ENCODE measurements around the gene ZNF541.

The ZNF541 gene, protein sequence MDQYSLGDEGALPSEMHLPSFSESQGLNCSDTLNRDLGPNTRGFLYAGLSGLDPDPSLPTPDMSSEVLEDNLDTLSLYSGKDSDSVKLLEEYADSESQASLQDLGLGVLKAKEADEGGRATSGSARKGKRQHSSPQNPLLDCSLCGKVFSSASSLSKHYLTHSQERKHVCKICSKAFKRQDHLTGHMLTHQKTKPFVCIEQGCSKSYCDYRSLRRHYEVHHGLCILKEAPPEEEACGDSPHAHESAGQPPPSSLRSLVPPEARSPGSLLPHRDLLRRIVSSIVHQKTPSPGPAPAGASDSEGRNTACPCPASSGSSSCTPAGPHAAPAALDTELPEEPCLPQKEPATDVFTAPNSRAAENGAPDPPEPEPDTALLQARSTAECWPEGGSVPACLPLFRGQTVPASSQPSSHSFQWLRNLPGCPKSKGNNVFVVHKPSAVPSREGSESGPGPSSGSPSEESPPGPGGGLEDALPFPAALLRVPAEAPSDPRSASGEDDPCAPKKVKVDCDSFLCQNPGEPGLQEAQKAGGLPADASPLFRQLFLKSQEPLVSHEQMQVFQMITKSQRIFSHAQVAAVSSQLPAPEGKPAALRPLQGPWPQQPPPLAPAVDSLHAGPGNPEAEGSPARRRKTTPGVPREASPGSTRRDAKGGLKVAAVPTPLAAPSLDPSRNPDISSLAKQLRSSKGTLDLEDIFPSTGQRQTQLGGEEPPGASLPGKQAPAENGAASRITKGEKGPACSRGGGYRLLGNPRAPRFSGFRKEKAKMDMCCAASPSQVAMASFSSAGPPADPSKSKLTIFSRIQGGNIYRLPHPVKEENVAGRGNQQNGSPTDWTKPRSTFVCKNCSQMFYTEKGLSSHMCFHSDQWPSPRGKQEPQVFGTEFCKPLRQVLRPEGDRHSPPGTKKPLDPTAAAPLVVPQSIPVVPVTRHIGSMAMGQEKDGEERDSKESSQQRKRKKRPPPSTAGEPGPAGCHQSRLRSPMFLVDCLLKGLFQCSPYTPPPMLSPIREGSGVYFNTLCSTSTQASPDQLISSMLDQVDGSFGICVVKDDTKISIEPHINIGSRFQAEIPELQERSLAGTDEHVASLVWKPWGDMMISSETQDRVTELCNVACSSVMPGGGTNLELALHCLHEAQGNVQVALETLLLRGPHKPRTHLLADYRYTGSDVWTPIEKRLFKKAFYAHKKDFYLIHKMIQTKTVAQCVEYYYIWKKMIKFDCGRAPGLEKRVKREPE (N-terminal part only)

DNA sequence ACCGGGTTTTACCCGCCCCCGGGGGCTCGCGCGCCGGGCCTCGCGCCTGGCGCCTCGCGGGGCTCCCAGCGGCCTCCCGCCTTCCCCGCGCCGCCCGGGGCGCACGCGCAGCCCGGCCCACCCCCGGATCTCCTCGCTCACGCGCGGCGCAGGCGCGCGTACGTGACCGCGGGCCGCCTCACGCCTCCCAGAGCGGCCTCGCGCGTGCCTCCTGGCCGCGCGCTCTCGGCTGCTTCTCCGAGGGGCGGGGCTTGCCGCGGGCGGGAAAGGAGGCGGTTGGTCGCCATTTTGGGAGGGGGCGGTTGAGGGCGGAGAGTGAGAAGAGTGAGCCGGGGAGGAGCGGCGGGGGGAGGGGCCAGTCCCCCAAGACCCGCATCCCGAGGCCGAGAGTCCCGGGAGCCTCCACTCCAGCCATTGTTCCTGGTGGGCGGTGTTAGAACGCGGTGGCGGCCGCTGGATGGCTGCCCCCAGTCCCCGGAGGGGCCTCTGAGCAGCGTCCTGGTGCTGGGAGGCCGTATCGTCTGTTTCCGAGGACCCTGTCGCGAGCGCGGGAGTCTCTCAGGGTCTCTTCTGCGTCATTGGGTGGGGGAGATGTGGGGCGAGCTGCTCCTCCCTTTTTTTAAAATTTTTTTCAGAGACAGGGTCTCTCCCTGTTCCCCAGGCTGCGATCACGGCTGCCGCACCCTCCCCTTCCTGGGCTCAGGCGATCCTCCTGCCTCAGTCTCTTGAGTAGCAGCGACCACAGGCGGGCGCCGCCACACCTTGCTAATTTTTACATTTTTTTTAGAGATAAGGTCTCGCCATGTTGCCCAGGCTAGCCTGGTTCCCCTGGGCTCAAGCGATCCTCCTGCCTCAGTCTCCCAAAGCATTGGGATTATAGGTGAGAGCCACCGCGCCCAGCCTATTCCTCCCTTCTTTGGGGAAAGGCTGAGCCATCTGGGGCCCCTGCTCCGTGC, at the start of gene ZNF541:
Gene ZNF541, minus strand, starts transcription at position 78 of the 956 bp plus-strand sequence. CDS start 17,292 bp downstream, outside the sequence.
- H3K9me3 Mint-ChIP-seq = no peaks in the 10 kb centered on the region
- H3K27me3 Mint-ChIP-seq = peaks cover 44% of the 10 kb centered on the region
- H3K27ac Mint-ChIP-seq = no peak within 1 kb of the TSS
- H3K36me3 Mint-ChIP-seq = peaks cover 1% of the 10 kb centered on the region
- CTCF ChIA-PET = no interaction called here
- peak; percentile 84 for DNase-seq
- H3K4me3 Mint-ChIP-seq = peak within 1 kb of the TSS; percentile 28
- peaks cover 44% of the 10 kb centered on the region for H3K4me1 Mint-ChIP-seq

DNA sequence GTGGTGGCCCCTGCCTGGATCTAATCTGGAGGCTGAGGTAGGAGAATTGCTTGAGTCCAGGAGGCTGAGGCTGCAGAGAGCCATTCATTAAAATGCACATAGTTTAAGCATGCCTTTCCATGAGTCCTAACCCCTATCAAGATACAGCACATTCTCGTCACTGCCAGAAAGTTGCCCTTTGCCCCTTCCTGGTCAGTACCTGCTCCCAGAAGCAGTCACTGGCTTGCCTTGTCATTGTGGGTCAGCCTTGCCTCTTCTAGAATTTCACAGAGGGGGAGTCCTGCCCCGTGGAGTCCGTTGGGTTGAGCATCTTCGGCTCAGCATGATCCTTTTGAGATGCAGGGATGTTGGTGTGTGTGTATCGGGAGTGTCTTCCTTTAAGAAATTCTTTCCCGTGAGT, 46.8 kb upstream of the ZNF541 start:
- no peak overlapping the region for H3K4me3 Mint-ChIP-seq
- H3K36me3 Mint-ChIP-seq = peaks cover 4% of the 10 kb centered on the region
- H3K27me3 Mint-ChIP-seq = no peaks in the 10 kb centered on the region
- DNase-seq = no peak
- H3K27ac Mint-ChIP-seq = no peak overlapping the region
- peaks cover 8% of the 10 kb centered on the region for H3K4me1 Mint-ChIP-seq
- no peaks in the 10 kb centered on the region for H3K9me3 Mint-ChIP-seq
- CTCF ChIA-PET = no interaction called here

DNA sequence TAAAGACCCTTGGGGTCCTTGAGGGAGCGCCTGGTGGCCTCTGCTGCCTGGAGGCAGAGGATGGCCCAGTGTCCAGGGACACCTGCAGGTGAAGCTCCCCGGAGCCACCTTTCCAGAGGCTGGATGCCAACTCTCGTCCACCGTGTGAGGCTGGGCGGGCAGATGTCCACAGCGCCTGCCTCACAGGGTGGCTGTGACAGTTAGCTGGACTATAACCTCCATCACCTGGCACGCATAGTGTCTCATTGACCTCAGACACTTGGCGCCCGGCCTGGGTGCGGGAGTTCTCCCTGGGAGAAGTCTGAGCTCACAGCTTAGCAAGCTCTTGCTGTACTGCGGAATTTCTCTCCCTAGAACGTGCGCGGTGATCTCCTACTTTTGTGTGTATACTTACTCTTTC, 45.8 kb upstream of the ZNF541 start:
- Mint-ChIP-seq H3K27ac (no peak overlapping the region), H3K4me1 (peaks cover 7% of the 10 kb centered on the region), H3K4me3 (no peak overlapping the region), H3K27me3 (no peaks in the 10 kb centered on the region), H3K9me3 (no peaks in the 10 kb centered on the region), H3K36me3 (peaks cover 4% of the 10 kb centered on the region)
- DNase-seq = no peak
- CTCF ChIA-PET = interaction anchor here (1.1 kb wide), 1 partner anchor 8 kb away, joined by 3 read pairs; no protein-coding TSS in a partner anchor

DNA sequence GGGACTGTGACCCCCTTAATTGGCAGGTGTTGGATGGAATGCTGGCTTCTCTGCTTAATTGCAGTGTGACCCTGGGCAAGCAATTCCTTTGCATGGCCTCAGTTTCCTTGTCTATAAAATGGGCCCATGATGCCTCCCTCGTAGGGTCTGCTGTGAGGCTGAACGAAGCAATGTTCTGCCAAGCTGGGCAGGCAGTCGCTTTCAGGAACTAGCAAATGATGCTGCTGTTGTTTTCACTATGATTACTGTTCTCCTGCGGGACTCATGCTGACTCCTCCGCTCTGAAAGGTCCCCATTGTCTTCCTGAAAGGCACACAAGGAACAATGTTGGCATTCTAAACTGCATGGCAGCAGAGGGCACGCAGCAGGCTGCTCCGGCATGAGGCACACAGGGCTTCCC, 42.8 kb upstream of the ZNF541 start:
- Mint-ChIP-seq H3K27me3 (no peaks in the 10 kb centered on the region), H3K4me1 (peaks cover 23% of the 10 kb centered on the region), H3K36me3 (peaks cover 16% of the 10 kb centered on the region), H3K27ac (no peak overlapping the region), H3K9me3 (no peaks in the 10 kb centered on the region), H3K4me3 (no peak overlapping the region)
- no peak for DNase-seq
- CTCF ChIA-PET = no interaction called here

DNA sequence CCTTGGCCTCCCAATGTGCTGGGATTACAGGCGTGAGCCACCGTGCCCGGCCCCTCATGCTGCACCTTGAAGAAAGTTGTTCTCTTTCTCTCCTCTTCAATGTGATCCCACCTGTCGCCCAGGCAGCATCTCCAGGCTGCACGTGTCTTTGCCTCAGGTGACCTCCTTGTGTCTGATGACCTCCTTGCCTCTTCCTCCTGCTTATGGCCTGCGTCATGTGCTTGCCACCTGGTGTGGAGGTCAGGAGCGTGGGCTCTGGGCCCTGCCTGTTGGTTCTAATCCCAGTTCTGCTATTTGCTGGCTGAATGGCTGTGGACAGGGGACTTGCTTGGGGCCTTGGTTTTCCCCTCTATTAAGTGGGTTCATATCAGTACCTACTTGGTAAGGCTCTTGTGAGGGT, 42.3 kb upstream of the ZNF541 start:
- H3K4me3 Mint-ChIP-seq = no peak overlapping the region

DNA sequence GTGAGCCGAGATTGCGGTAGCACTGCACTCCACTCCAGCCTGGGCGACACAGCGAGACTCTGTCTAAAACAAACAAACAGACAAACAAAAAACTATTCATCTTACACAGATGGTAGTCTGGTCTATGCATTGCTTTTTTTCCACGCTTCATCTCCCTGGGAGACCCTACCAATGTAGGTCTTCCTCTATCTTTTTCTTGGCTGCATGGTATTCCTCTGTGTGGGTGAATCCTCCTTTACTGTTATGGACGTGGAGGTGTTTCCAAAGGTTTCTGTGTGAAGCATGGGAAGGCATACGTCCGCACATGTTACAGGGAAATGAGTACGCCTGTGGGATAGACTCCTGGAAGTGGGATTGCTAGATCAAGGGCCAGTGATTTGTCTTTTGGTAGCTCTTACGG, 41.6 kb upstream of the ZNF541 start:
- no peaks in the 10 kb centered on the region for H3K9me3 Mint-ChIP-seq
- H3K27ac Mint-ChIP-seq = no peak overlapping the region
- CTCF ChIA-PET = no interaction called here
- H3K36me3 Mint-ChIP-seq = peaks cover 16% of the 10 kb centered on the region
- no peaks in the 10 kb centered on the region for H3K27me3 Mint-ChIP-seq
- H3K4me1 Mint-ChIP-seq = peaks cover 25% of the 10 kb centered on the region
- DNase-seq = no peak
- H3K4me3 Mint-ChIP-seq = no peak overlapping the region

More for the DNA sequence above, 42.3 kb upstream of the ZNF541 start:
- no peaks in the 10 kb centered on the region for H3K9me3 Mint-ChIP-seq
- peaks cover 16% of the 10 kb centered on the region for H3K36me3 Mint-ChIP-seq
- CTCF ChIA-PET = no interaction called here
- no peak for DNase-seq
- peaks cover 27% of the 10 kb centered on the region for H3K4me1 Mint-ChIP-seq
- peak overlapping the region; percentile 58 for H3K27ac Mint-ChIP-seq
- H3K27me3 Mint-ChIP-seq = no peaks in the 10 kb centered on the region

DNA sequence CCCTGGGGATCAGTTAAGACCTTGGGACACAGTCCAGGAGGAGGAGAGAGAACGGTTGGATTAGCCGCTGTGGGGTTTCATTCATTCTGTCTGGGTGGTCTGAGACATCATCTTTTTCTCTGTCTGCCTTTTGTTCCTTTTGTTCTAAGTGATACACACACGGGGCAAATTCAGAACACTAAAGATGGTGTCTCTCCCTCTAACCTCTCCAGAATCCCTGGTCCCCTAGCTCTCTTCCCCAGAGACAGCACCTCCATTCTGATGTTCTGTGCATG, 41.0 kb upstream of the ZNF541 start:
- Mint-ChIP-seq H3K27ac (no peak overlapping the region), H3K9me3 (no peaks in the 10 kb centered on the region), H3K36me3 (peaks cover 17% of the 10 kb centered on the region), H3K4me1 (peaks cover 25% of the 10 kb centered on the region), H3K4me3 (no peak overlapping the region), H3K27me3 (no peaks in the 10 kb centered on the region)
- CTCF ChIA-PET = no interaction called here
- no peak for DNase-seq

DNA sequence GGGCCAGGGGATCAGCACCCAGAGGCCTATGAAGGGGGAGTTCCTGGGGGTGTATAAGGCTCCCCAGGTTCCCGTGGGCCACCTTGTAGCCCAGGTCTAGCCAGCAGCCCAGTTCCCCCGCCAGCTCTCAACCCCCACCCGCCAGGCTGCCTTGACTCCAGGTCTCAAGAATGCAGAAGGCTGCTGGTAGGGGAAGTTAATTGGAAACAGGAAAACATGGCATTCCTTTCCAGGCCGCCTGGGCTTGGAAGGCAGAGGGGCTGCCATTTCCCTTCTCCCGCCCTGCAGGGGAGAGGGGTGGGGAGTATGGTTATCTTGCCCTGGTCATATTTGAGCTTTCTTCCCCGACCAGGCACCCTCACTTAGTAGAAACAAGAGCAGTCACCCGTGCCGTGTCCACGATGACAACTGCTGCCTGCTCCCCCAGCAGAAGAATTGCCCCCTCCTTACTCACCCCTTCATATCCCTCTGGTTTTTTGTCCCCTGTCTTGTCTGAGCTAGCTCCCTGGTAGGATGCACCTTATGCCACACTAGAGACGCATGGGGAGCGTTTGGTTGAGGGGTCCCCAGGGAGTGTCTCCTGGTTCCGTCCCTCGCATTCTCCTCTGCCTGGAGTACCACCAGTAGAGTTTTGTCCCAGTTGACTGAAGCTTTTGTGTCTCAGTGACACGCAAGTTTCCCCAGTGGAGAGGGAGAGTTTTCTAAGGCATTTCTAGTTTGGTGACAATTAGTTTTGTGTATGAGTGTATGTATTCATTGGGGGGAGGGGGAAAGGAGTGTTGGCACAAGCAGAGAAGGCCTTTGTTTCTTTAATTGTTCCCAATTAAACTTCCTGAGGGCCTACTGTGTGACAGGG, 40.4 kb upstream of the ZNF541 start:
- CTCF ChIA-PET = no interaction called here
- Mint-ChIP-seq H3K9me3 (no peaks in the 10 kb centered on the region), H3K27me3 (no peaks in the 10 kb centered on the region), H3K36me3 (peaks cover 17% of the 10 kb centered on the region), H3K4me1 (peaks cover 25% of the 10 kb centered on the region), H3K27ac (no peak overlapping the region), H3K4me3 (no peak overlapping the region)
- DNase-seq = no peak

DNA sequence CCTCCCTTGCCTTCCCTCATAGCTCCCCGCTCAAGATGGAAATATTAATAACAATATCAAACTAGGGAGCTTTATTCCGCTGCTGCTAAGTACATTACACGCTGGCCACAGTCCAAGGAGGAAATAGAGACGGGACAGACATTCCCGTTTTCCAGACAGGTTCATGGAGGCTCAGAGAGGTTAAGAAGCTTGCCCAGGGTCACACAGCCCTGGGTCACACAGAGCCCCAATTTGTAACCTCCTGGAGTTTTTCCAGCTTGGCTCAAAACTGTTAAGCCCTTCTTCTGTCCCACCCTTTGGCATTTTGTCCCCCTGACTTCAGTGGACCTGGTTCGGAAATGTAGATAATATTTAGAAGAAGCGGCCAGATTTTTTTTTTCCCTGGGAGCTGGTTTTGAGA, 38.0 kb upstream of the ZNF541 start:
- peak overlapping the region; percentile 90 for H3K4me3 Mint-ChIP-seq
- peaks cover 26% of the 10 kb centered on the region for H3K36me3 Mint-ChIP-seq
- DNase-seq = no peak
- peaks cover 34% of the 10 kb centered on the region for H3K4me1 Mint-ChIP-seq
- CTCF ChIA-PET = interaction anchor here (0.6 to 1.0 kb wide), 5 partner anchors 8 to 127 kb away, joined by 3 to 6 read pairs (median 3); partner anchors contain the start of gene KPTN
- no peaks in the 10 kb centered on the region for H3K9me3 Mint-ChIP-seq
- no peaks in the 10 kb centered on the region for H3K27me3 Mint-ChIP-seq
- H3K27ac Mint-ChIP-seq = peak overlapping the region; percentile 89

DNA sequence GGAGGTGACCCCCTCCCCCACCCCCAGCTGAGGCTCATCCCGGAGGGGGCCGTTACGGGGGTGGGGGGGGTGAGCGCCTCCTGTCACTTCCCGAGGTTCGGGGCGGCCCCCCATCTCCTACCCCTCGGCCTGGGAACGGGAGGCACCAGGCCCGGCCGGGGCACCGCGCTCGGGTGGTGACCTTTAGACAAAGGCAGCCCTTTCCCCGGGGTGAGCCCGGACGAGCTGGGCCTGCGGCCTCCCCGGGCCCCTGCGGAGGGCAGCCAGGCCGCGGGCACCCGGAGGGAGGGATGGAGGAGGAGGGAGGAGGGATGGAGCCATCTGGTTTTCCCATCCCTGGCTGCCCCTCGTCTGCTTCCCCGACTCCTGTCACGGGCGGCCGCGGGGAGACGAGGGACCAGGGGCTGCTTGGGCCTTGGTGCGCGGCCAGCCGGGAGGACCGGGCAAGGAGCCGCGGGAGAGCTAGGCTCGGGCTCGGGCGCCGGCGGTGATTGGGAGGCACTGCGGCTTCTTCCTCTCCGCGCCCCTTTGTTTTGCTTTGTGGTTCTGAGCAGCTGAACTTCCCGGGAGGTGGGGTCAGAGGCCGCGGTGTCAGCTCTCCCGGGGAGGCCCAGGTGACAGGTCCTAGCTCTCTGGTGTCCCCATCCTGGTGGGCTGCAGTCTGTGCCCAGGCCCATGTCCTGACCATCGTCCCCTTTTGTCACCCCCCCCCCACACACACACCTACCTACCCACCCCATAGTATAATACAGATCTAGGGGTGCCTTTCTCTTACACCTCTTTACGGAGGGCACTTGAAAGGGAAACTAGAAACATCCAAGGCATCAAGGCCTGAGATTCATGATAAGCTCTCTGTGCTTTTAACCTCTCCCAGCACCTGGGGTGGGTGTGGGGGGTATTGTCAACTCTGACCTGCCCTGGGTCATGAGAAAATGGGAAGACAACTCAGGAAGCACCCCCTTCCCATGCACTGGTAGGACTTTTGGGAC, 37.3 kb upstream of the ZNF541 start:
- peak overlapping the region; percentile 90 for H3K4me3 Mint-ChIP-seq
- CTCF ChIA-PET = interaction anchor here (0.6 to 1.0 kb wide), 5 partner anchors 9 to 127 kb away, joined by 3 to 6 read pairs (median 3); partner anchors contain the start of gene KPTN
- H3K36me3 Mint-ChIP-seq = peaks cover 23% of the 10 kb centered on the region
- peaks cover 32% of the 10 kb centered on the region for H3K4me1 Mint-ChIP-seq
- H3K27me3 Mint-ChIP-seq = no peaks in the 10 kb centered on the region
- peak; percentile 81 for DNase-seq
- H3K27ac Mint-ChIP-seq = peak overlapping the region; percentile 89
- no peaks in the 10 kb centered on the region for H3K9me3 Mint-ChIP-seq

DNA sequence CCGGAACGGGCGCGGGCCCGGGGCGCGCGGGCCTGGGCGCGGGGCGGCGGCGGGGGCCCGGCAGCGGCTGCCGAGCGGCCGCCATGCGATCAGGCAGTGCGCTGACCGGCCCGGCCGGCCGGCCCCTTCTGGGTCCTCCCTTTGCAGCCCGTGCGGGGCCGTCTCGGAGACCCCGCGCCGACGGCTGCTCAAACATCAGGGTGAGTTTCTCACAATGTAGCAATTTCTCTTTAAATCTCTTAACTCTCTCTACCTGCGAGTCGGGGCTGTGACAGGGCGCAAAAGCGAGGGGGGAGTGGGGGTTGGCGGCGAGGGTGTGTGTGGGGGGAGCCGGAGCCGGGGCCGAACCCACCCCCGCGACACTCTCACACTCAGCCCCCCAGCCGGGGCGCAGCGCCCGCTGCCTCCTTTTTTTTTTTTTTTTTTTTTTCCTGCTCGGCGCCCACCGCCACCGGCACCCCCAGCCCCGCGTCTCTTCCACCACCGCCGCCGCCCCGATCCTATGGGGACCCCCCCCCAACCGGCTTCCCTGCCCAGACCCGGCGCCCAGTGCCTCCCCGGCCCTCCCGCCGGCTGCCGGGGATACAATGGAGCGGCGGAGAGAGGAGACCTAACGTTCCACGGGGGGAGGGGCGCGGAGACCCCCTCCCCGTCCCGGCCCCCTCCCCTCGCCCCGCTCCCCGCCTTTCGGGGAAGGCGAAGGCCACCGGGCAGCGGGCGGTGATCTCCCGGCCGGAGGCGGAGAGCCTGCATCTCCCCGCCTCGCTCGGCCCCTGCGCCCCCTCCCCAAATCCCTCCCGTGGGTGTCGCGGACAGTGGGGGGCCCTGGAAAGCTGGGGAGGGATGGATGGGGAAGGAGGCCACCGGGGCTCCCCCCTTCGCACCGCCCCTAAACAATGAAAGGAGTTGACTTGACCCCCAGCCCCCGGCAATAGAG, 36.3 kb upstream of the ZNF541 start, which contains the start of gene BICRA:
Gene BICRA, plus strand, starts transcription at position 166 of the 937 bp plus-strand sequence. CDS start 64,441 bp downstream, outside the sequence.
- Mint-ChIP-seq H3K36me3 (peaks cover 22% of the 10 kb centered on the region), H3K4me3 (peak within 1 kb of the TSS; percentile 90), H3K4me1 (peaks cover 31% of the 10 kb centered on the region), H3K27ac (peak within 1 kb of the TSS; percentile 96), H3K27me3 (peaks cover 6% of the 10 kb centered on the region), H3K9me3 (no peaks in the 10 kb centered on the region)
- CTCF ChIA-PET = no interaction called here
- peak; percentile 86 for DNase-seq

Measured in activated naive CD4-positive, alpha-beta T cell treated with anti-CD3 and anti-CD28 coated beads, Interleukin-2, amount 10 ng/mL, durations not matched to agents 7 days and 5 days (primary cell).